Measurements from ENCODE around the gene DUSP1. TPM values are rescaled to one million over a fixed set of nuclear protein-coding genes. Genes with fewer than 3 reads are reported as not detected.

Gene DUSP1
- total and polyA plus RNA-seq, 2 experiments from 2014 or later: 32.2 to 49.4 TPM

DNA sequence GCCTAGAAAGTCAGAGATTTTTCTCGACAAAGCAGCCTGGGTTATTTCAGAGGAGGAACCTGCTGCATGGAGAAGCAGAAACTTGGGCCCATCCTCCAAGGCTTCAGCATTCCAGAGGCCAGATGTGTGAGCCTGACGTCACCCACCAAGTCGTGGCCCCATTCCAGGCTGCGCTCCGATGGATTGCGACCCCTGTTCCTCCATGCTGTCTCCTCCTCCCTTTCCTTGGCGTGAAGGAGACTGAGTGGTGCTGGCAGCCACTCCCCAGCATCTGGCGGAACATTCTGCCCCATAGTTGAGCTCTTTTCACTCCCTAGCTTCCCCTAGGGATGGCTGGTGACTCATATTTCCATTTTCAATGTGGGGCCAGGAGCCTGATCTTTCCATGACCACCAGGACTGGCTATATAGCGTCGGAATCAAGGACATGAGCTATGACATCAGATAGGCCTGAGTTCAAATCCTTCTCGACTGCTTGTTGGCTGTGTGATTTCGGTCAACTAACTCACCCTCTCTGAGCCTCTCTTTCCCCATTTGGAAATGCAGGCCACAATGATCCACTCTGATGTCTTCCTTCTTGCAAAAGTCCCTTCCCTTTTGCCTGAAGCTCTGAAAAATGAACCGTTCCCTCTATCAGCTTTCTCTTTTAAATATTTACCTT lies 24.5 kb upstream of the DUSP1 start:
- Histone ChIP-seq H3K4me3 (no peak overlapping the region), H3K27me3 (no peaks in the 10 kb centered on the region), H3K9me3 (ENCODE audit: low read depth) (no peaks in the 10 kb centered on the region), H3K27ac (no peak overlapping the region), H3K4me1 (ENCODE audit: low read depth) (peaks cover 7% of the 10 kb centered on the region), H3K36me3 (no peaks in the 10 kb centered on the region)
- DNase-seq (ENCODE audit: low read depth in 1 of 2, low spot score in 1 of 2): peak in 1 of 2 donors; percentile 100
- TF ChIP-seq, protein P1, sequence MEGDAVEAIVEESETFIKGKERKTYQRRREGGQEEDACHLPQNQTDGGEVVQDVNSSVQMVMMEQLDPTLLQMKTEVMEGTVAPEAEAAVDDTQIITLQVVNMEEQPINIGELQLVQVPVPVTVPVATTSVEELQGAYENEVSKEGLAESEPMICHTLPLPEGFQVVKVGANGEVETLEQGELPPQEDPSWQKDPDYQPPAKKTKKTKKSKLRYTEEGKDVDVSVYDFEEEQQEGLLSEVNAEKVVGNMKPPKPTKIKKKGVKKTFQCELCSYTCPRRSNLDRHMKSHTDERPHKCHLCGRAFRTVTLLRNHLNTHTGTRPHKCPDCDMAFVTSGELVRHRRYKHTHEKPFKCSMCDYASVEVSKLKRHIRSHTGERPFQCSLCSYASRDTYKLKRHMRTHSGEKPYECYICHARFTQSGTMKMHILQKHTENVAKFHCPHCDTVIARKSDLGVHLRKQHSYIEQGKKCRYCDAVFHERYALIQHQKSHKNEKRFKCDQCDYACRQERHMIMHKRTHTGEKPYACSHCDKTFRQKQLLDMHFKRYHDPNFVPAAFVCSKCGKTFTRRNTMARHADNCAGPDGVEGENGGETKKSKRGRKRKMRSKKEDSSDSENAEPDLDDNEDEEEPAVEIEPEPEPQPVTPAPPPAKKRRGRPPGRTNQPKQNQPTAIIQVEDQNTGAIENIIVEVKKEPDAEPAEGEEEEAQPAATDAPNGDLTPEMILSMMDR (IDR thresholded peaks at IDR 0.05; ENCODE audit: low read depth, low read length): peak; percentile 16

- Histone ChIP-seq H3K9me3 (ENCODE audit: low read depth) (no peaks in the 10 kb centered on the region), H3K4me1 (ENCODE audit: low read depth) (peaks cover 20% of the 10 kb centered on the region), H3K4me3 (no peak overlapping the region), H3K27ac (no peak overlapping the region), H3K27me3 (no peaks in the 10 kb centered on the region), H3K36me3 (no peaks in the 10 kb centered on the region)
- no peak for DNase-seq (ENCODE audit: low read depth in 1 of 2, low spot score in 1 of 2)
- TF ChIP-seq, protein P1 (IDR thresholded peaks at IDR 0.05; ENCODE audit: low read depth, low read length): no peak
These were observed 22.8 kb upstream of the DUSP1 start for GRCh38 chr5:172793577-172794488.

- TF ChIP-seq, protein P1 (IDR thresholded peaks at IDR 0.05; ENCODE audit: low read depth, low read length): no peak
- H3K4me1 ChIP-seq (ENCODE audit: low read depth): peaks cover 23% of the 10 kb centered on the region
- no peaks in the 10 kb centered on the region for H3K27me3 ChIP-seq
- H3K36me3 ChIP-seq: no peaks in the 10 kb centered on the region
- no peak overlapping the region for H3K4me3 ChIP-seq
- no peak overlapping the region for H3K27ac ChIP-seq
- peak in 1 of 2 donors; percentile 52 for DNase-seq (ENCODE audit: low read depth in 1 of 2, low spot score in 1 of 2)
- H3K9me3 ChIP-seq (ENCODE audit: low read depth): no peaks in the 10 kb centered on the region
These were observed 21.9 kb upstream of the DUSP1 start for GRCh38 chr5:172792701-172793570.

- TF ChIP-seq, protein P1 (IDR thresholded peaks at IDR 0.05; ENCODE audit: low read depth, low read length): no peak
- Histone ChIP-seq H3K4me3 (no peak overlapping the region), H3K27me3 (no peaks in the 10 kb centered on the region), H3K4me1 (ENCODE audit: low read depth) (peaks cover 23% of the 10 kb centered on the region), H3K27ac (no peak overlapping the region), H3K9me3 (ENCODE audit: low read depth) (no peaks in the 10 kb centered on the region), H3K36me3 (no peaks in the 10 kb centered on the region)
- no peak for DNase-seq (ENCODE audit: low read depth in 1 of 2, low spot score in 1 of 2)
These were observed 20.9 kb upstream of the DUSP1 start for GRCh38 chr5:172791726-172792445.

GRCh38 chr5:172791286-172791685 lies 20.3 kb upstream of the DUSP1 start:
- Histone ChIP-seq H3K27me3 (no peaks in the 10 kb centered on the region), H3K9me3 (ENCODE audit: low read depth) (no peaks in the 10 kb centered on the region), H3K4me1 (ENCODE audit: low read depth) (peaks cover 23% of the 10 kb centered on the region), H3K27ac (no peak overlapping the region), H3K36me3 (no peaks in the 10 kb centered on the region), H3K4me3 (no peak overlapping the region)
- DNase-seq (ENCODE audit: low read depth in 1 of 2, low spot score in 1 of 2): no peak
- TF ChIP-seq, protein P1 (IDR thresholded peaks at IDR 0.05; ENCODE audit: low read depth, low read length): no peak

All from cardiac muscle cell (in vitro differentiated cells and primary cell).